Measurements from ENCODE around the gene PCDHGA3.

The PCDHGA3 gene

GRCh38 chr5:141356133-141356532 lies 12.5 kb downstream of the PCDHGA3 start:
- no peak for DNase-seq
- WGBS: 80% methylated on average over 5 of the region's 5 CpGs
- Histone ChIP-seq H2BK5ac (ENCODE audit: low read depth, low read length, poor library complexity, severe bottlenecking) (no peak overlapping the region), H2AFZ (ENCODE audit: low read depth, low read length) (no peak overlapping the region), H3K27me3 (ENCODE audit: control insufficient read depth in 1 of 2, insufficient read depth in 1 of 2, low read length in 2 of 2) (no peaks in the 10 kb centered on the region), H2BK15ac (ENCODE audit: low read depth, poor library complexity, severe bottlenecking) (no peak overlapping the region), H3K14ac (ENCODE audit: low read length in 2 of 2) (no peak overlapping the region), H3K9me3 (ENCODE audit: control insufficient read depth, low read length) (peaks cover 69% of the 10 kb centered on the region), H4K91ac (ENCODE audit: low read length) (no peak overlapping the region), H3K27ac (ENCODE audit: low read length, poor library complexity, severe bottlenecking) (no peak overlapping the region), H3K18ac (ENCODE audit: low read depth in 1 of 2, low read length in 2 of 2) (no peak overlapping the region), H3K9ac (ENCODE audit: low read length) (no peak overlapping the region), H2BK120ac (ENCODE audit: low read depth, low read length) (no peak overlapping the region), H3K79me1 (replicated peaks; ENCODE audit: low read length, poor library complexity, severe bottlenecking) (no peaks in the 10 kb centered on the region), H3K36me3 (ENCODE audit: control insufficient read depth in 1 of 2, insufficient read depth in 2 of 2, low read depth in 1 of 2, low read length in 2 of 2) (no peaks in the 10 kb centered on the region), H3K23ac (ENCODE audit: low read length in 2 of 2) (no peak overlapping the region), H2BK12ac (ENCODE audit: low read length in 2 of 2) (no peak overlapping the region), H3K4me2 (ENCODE audit: low read length, poor library complexity, severe bottlenecking) (no peak overlapping the region), H3K4ac (ENCODE audit: low read depth in 1 of 2, low read length in 2 of 2) (no peak overlapping the region), H3K4me3 (ENCODE audit: insufficient read depth in 1 of 2, low read depth in 1 of 2, low read length in 2 of 2) (no peak overlapping the region), H4K8ac (ENCODE audit: low read length) (no peak overlapping the region), H3K4me1 (ENCODE audit: control insufficient read depth, insufficient read depth, low read depth, low read length) (peaks cover 1% of the 10 kb centered on the region), H2AK5ac (ENCODE audit: low read length, severe bottlenecking) (no peak overlapping the region)

DNA sequence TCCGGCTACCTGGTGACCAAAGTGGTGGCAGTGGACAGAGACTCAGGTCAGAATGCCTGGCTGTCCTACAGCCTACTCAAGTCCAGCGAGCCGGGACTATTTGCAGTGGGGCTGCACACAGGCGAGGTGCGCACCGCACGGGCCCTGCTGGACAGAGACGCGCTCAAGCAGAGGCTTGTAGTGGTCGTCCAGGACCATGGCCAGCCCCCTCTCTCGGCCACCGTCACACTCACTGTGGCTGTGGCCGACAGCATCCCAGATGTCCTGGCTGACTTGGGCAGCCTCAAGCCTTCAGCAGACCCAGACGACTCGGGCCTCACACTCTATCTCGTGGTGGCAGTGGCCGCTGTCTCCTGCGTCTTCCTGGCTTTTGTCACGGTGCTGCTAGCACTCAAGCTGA lies 13.3 kb downstream of the PCDHGA3 start:
- H2AFZ ChIP-seq (ENCODE audit: low read depth, low read length): no peak overlapping the region
- no peak overlapping the region for H2BK15ac ChIP-seq (ENCODE audit: low read depth, poor library complexity, severe bottlenecking)
- H3K36me3 ChIP-seq (ENCODE audit: control insufficient read depth in 1 of 2, insufficient read depth in 2 of 2, low read depth in 1 of 2, low read length in 2 of 2): no peaks in the 10 kb centered on the region
- no peak overlapping the region for H4K91ac ChIP-seq (ENCODE audit: low read length)
- H3K9ac ChIP-seq (ENCODE audit: low read length): no peak overlapping the region
- WGBS: 88% methylated on average over 19 of the region's 19 CpGs
- no peak overlapping the region for H2BK120ac ChIP-seq (ENCODE audit: low read depth, low read length)
- H2BK5ac ChIP-seq (ENCODE audit: low read depth, low read length, poor library complexity, severe bottlenecking): no peak overlapping the region
- no peak overlapping the region for H4K8ac ChIP-seq (ENCODE audit: low read length)
- H3K27ac ChIP-seq (ENCODE audit: low read length, poor library complexity, severe bottlenecking): no peak overlapping the region
- no peak overlapping the region for H2AK5ac ChIP-seq (ENCODE audit: low read length, severe bottlenecking)
- peaks cover 70% of the 10 kb centered on the region for H3K9me3 ChIP-seq (ENCODE audit: control insufficient read depth, low read length)
- H3K4me3 ChIP-seq (ENCODE audit: insufficient read depth in 1 of 2, low read depth in 1 of 2, low read length in 2 of 2): peak overlapping the region in 1 of 2 experiments; percentile 19
- no peak overlapping the region for H2BK12ac ChIP-seq (ENCODE audit: low read length in 2 of 2)
- DNase-seq: no peak
- H3K4ac ChIP-seq (ENCODE audit: low read depth in 1 of 2, low read length in 2 of 2): no peak overlapping the region
- no peak overlapping the region for H3K4me2 ChIP-seq (ENCODE audit: low read length, poor library complexity, severe bottlenecking)
- no peaks in the 10 kb centered on the region for H3K4me1 ChIP-seq (ENCODE audit: control insufficient read depth, insufficient read depth, low read depth, low read length)
- no peaks in the 10 kb centered on the region for H3K27me3 ChIP-seq (ENCODE audit: control insufficient read depth in 1 of 2, insufficient read depth in 1 of 2, low read length in 2 of 2)
- no peak overlapping the region for H3K14ac ChIP-seq (ENCODE audit: low read length in 2 of 2)
- no peak overlapping the region for H3K23ac ChIP-seq (ENCODE audit: low read length in 2 of 2)
- H3K18ac ChIP-seq (ENCODE audit: low read depth in 1 of 2, low read length in 2 of 2): no peak overlapping the region
- H3K79me1 ChIP-seq (replicated peaks; ENCODE audit: low read length, poor library complexity, severe bottlenecking): no peaks in the 10 kb centered on the region

GRCh38 chr5:141359790-141360426 lies 16.3 kb downstream of the PCDHGA3 start, which contains the start of gene PCDHGB2:
PCDHGB2 (plus strand) TSS chr5:141359994; CDS start chr5:141360136, 142 bp downstream.
- Histone ChIP-seq H3K4me3 (ENCODE audit: insufficient read depth in 1 of 2, low read depth in 1 of 2, low read length in 2 of 2) (peak within 1 kb of the TSS in 1 of 2 experiments; percentile 70), H3K36me3 (ENCODE audit: control insufficient read depth in 1 of 2, insufficient read depth in 2 of 2, low read depth in 1 of 2, low read length in 2 of 2) (no peaks in the 10 kb centered on the region), H2BK15ac (ENCODE audit: low read depth, poor library complexity, severe bottlenecking) (no peak within 1 kb of the TSS), H2AK5ac (ENCODE audit: low read length, severe bottlenecking) (no peak within 1 kb of the TSS), H4K8ac (ENCODE audit: low read length) (no peak within 1 kb of the TSS), H3K79me1 (replicated peaks; ENCODE audit: low read length, poor library complexity, severe bottlenecking) (no peaks in the 10 kb centered on the region), H2BK120ac (ENCODE audit: low read depth, low read length) (no peak within 1 kb of the TSS), H3K4ac (ENCODE audit: low read depth in 1 of 2, low read length in 2 of 2) (no peak within 1 kb of the TSS), H3K9ac (ENCODE audit: low read length) (no peak within 1 kb of the TSS), H3K27me3 (ENCODE audit: control insufficient read depth in 1 of 2, insufficient read depth in 1 of 2, low read length in 2 of 2) (no peaks in the 10 kb centered on the region), H3K9me3 (ENCODE audit: control insufficient read depth, low read length) (peaks cover 78% of the 10 kb centered on the region), H3K4me1 (ENCODE audit: control insufficient read depth, insufficient read depth, low read depth, low read length) (no peaks in the 10 kb centered on the region), H2BK5ac (ENCODE audit: low read depth, low read length, poor library complexity, severe bottlenecking) (no peak within 1 kb of the TSS), H3K4me2 (ENCODE audit: low read length, poor library complexity, severe bottlenecking) (no peak within 1 kb of the TSS), H2BK12ac (ENCODE audit: low read length in 2 of 2) (no peak within 1 kb of the TSS), H4K91ac (ENCODE audit: low read length) (no peak within 1 kb of the TSS), H3K27ac (ENCODE audit: low read length, poor library complexity, severe bottlenecking) (no peak within 1 kb of the TSS), H3K14ac (ENCODE audit: low read length in 2 of 2) (no peak within 1 kb of the TSS), H3K23ac (ENCODE audit: low read length in 2 of 2) (no peak within 1 kb of the TSS), H3K18ac (ENCODE audit: low read depth in 1 of 2, low read length in 2 of 2) (no peak within 1 kb of the TSS), H2AFZ (ENCODE audit: low read depth, low read length) (no peak within 1 kb of the TSS)
- DNase-seq: peak; percentile 1
- WGBS: 74% methylated on average over 23 of the region's 24 CpGs

DNA sequence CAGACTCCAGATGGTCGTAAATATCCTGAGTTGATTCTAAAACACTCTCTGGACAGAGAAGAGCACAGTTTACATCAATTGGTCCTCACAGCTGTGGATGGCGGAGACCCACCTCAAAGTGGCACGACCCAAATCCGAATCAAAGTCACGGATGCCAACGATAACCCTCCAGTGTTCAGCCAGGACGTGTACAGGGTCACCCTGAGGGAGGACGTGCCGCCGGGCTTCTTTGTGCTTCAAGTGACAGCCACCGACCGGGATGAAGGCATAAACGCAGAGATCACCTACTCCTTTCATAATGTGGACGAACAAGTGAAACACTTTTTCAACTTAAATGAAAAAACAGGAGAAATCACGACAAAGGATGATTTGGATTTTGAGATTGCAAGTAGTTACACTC lies 17.1 kb downstream of the PCDHGA3 start:
- Histone ChIP-seq H2AFZ (ENCODE audit: low read depth, low read length) (no peak overlapping the region), H3K4me3 (ENCODE audit: insufficient read depth in 1 of 2, low read depth in 1 of 2, low read length in 2 of 2) (peak overlapping the region in 1 of 2 experiments; percentile 70), H4K91ac (ENCODE audit: low read length) (no peak overlapping the region), H3K27me3 (ENCODE audit: control insufficient read depth in 1 of 2, insufficient read depth in 1 of 2, low read length in 2 of 2) (no peaks in the 10 kb centered on the region), H3K4me2 (ENCODE audit: low read length, poor library complexity, severe bottlenecking) (no peak overlapping the region), H3K9me3 (ENCODE audit: control insufficient read depth, low read length) (peaks cover 81% of the 10 kb centered on the region), H2BK15ac (ENCODE audit: low read depth, poor library complexity, severe bottlenecking) (no peak overlapping the region), H3K79me1 (replicated peaks; ENCODE audit: low read length, poor library complexity, severe bottlenecking) (no peaks in the 10 kb centered on the region), H2BK120ac (ENCODE audit: low read depth, low read length) (no peak overlapping the region), H3K4me1 (ENCODE audit: control insufficient read depth, insufficient read depth, low read depth, low read length) (no peaks in the 10 kb centered on the region), H2BK5ac (ENCODE audit: low read depth, low read length, poor library complexity, severe bottlenecking) (no peak overlapping the region), H3K14ac (ENCODE audit: low read length in 2 of 2) (no peak overlapping the region), H3K9ac (ENCODE audit: low read length) (no peak overlapping the region), H3K18ac (ENCODE audit: low read depth in 1 of 2, low read length in 2 of 2) (no peak overlapping the region), H4K8ac (ENCODE audit: low read length) (no peak overlapping the region), H2BK12ac (ENCODE audit: low read length in 2 of 2) (no peak overlapping the region), H3K36me3 (ENCODE audit: control insufficient read depth in 1 of 2, insufficient read depth in 2 of 2, low read depth in 1 of 2, low read length in 2 of 2) (no peaks in the 10 kb centered on the region), H3K4ac (ENCODE audit: low read depth in 1 of 2, low read length in 2 of 2) (no peak overlapping the region), H2AK5ac (ENCODE audit: low read length, severe bottlenecking) (no peak overlapping the region), H3K27ac (ENCODE audit: low read length, poor library complexity, severe bottlenecking) (no peak overlapping the region), H3K23ac (ENCODE audit: low read length in 2 of 2) (no peak overlapping the region)
- WGBS: 87% methylated on average over 12 of the region's 15 CpGs
- no peak for DNase-seq
